Esophagus squamous epithelium (tissue), 4 donors: Measurements from ENCODE around the gene EFNA4.

Experiments
- POLR2A ChIP-seq, 4 donors: fragments of 450-650 bp; IDR thresholded peaks; one replicate each; pipeline ENCODE4 v1.6.1; 2017; ENCODE audit warnings: antibody characterized with exemption in 4 of 4, mild to moderate bottlenecking in 4 of 4, moderate library complexity in 3 of 4
- TF ChIP-seq, protein P1 (sequence below), 6 experiments: fragments of 450-650 bp in 4 of 6; fragments of 200-600 bp in 2 of 6; sonication (generic) in 2 of 6; IDR thresholded peaks; one replicate each; pipeline ENCODE4 v1.5.1; 2016 to 2019; ENCODE audit warnings: antibody characterized with exemption in 6 of 6, mild to moderate bottlenecking in 4 of 6, moderate library complexity in 4 of 6

DNA sequence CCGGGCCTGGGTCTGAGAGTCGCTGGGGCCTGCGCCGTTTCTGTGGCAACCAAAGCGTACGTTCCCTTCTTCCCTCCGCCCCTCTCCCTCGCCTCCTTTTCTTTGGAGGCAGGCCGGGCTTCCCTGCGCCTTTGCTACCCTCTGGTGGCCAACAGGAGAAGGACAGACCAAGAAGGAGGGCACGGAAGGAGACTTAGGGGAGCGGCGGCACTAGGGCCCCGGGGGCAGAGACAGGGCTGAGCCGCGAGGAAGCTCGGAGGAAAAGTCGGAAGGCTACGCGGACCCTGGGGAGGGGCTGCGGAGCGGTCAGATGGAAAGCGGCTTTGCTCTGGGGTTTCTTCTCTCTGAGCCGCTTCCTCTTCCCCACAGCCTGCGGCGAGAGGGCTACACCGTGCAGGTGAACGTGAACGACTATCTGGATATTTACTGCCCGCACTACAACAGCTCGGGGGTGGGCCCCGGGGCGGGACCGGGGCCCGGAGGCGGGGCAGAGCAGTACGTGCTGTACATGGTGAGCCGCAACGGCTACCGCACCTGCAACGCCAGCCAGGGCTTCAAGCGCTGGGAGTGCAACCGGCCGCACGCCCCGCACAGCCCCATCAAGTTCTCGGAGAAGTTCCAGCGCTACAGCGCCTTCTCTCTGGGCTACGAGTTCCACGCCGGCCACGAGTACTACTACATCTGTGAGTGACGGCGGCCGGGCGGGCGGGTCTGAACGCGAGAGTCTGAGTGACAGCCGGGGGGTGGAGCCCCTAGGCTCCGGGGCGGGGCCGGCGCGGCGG, 21.4 kb downstream of the EFNA4 start:
- TF ChIP-seq POLR2A (IDR thresholded peaks at IDR 0.05) = peak in 1 of 4 donors; percentile 40
- TF ChIP-seq, protein P1, sequence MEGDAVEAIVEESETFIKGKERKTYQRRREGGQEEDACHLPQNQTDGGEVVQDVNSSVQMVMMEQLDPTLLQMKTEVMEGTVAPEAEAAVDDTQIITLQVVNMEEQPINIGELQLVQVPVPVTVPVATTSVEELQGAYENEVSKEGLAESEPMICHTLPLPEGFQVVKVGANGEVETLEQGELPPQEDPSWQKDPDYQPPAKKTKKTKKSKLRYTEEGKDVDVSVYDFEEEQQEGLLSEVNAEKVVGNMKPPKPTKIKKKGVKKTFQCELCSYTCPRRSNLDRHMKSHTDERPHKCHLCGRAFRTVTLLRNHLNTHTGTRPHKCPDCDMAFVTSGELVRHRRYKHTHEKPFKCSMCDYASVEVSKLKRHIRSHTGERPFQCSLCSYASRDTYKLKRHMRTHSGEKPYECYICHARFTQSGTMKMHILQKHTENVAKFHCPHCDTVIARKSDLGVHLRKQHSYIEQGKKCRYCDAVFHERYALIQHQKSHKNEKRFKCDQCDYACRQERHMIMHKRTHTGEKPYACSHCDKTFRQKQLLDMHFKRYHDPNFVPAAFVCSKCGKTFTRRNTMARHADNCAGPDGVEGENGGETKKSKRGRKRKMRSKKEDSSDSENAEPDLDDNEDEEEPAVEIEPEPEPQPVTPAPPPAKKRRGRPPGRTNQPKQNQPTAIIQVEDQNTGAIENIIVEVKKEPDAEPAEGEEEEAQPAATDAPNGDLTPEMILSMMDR (IDR thresholded peaks at IDR 0.05) = peak; percentile 85 to 99 (median 98)
